ENCODE data around the gene PRM2.

Gene PRM2

DNA sequence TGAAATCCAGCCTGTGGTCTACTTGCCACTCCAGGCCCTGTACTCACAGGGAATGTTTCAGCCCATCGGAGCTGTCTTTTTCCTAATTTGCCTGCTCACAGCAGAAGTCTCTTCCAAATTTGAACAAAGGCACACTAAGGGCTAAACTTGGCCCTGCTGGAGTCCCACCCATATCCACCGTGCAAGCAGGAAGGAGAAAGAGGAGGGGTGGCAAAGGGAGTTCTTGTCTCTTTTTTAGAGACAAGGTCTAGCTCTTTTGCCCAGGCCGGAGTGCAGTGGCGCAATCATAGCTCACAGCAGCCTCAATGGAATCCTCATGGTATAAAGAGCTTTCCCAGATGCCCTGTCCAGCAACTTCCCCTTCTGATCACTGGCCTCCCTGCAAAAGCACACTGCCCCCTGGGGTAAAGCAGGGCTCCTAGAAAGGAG lies 7.6 kb upstream of the PRM2 start:
- no peak for DNase-seq

DNA sequence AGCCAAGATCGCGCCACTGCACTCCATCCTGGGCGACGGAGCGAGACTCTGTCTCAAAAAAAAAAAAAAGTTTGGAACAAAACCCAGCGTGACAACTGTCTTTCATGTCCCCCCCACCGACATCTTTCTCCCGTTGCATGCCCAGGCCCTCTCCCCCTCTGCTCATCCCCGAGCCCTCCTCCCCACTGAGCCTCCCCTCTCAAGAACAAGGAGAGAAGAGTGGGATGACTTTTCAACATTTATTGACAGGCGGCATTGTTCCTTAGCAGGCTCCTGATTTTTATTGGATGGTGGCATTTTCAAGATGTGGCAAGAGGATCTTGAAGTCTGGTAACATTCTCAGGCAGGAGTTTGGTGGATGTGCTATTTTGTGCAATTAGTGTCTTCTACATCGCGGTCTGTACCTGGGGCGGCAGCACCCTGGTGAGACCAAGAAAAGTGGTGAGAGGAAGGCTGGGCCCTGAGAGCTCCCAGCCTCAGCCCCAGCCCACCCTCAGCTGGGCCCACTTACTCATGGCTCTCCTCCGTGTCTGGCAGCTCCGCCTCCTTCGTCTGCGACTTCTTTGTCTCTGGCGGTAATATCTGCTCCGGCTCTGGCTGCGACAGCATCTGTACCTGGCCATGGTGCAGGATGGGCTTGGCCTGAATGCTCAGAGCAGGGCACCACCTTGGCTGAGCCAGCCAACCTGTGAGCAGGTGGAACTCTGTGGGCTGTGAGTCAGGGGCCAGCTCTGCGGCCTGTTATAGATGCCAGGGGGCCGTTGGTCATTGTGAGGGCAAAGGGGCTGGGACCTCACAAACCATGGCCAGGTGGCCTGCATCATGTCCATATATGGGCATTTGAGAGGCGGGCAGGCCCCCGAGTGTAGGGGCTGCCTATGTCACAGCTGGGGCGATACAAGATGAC lies 4.6 kb upstream of the PRM2 start, which contains the start of gene PRM1:
TSS of gene PRM1 (minus strand) at position 715 of the 907 bp plus-strand sequence. CDS start at position 623, 92 bp downstream.
- DNase-seq: no peak

DNA sequence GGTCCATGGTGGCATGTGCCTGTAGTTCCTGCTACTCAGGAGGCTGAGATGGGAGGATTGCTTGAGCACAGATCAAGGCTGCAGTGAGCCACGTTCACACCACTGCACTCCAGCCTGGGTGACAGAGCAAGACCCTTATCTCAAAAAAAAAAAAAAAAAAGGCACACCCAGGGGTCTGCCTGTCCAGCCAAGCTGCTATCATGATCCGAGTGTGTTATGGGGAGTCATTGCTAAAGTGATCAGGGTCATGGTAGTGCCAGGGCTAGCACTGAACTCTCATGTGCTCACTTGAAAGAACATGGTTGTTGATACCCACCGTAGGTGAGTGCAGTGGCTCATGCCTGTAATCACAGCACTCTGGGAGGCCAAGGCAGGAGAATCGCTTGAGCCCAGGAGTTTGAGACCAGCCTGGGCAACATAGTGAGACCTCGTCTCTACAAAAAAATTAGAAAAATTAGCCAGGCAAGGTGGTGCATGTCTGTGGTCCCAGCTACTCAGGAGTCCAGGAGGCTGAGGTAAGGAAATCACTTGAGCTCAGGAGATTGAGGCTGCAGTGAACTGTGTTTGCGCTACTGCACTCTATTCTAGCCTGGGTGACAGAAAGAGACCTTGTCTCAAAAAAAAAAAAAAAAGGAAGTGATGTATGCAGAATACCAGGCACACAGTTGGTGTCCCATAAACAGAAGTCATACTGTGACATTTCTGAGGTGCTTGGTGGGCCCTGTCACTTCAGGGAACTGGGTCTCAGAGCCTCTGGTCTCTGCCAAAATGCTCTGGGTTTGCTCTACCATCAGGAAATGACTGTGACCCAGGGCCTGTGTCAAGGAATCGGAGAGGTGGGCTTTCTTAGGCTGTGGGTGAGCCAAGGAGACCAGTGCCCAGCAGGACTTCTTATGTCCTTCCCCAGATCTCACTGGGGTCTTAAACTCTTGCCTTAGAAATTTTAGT lies 2.7 kb upstream of the PRM2 start:
- no peak for DNase-seq

DNA sequence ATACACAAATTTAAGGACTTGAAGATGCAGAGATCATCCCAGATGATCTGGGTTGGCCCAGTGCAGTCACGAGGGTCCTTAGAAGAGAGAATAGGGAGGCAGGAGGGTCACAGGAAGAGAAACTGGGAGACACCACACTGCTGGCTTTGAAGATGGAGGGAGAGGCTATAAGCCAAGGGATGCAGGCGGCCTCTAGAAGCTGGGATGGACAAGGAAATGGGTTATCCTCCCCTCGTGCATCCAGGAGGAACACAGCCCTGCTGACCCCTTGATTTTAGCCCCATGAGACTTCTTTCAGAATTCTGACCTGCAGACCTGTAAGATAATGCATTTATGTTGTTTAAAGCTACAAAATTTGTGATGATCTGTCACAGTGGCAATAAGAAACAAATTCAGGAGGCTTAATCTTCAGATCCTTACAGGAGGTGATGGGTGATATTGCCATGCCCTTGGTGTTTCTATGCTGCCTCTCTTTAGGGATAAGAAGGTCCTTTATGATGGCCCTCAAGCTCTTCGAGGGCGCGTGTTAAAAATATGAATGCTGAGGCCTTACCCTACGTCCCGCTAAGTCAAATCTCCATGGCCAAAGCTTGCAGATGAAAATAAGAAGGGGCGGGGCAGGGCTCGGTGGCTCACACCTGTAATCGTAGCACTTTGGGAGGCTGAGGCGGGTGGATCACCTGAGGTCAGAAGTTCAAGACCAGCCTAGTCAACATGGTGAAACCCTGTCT lies 1.5 kb upstream of the PRM2 start:
- DNase-seq: no peak

DNA sequence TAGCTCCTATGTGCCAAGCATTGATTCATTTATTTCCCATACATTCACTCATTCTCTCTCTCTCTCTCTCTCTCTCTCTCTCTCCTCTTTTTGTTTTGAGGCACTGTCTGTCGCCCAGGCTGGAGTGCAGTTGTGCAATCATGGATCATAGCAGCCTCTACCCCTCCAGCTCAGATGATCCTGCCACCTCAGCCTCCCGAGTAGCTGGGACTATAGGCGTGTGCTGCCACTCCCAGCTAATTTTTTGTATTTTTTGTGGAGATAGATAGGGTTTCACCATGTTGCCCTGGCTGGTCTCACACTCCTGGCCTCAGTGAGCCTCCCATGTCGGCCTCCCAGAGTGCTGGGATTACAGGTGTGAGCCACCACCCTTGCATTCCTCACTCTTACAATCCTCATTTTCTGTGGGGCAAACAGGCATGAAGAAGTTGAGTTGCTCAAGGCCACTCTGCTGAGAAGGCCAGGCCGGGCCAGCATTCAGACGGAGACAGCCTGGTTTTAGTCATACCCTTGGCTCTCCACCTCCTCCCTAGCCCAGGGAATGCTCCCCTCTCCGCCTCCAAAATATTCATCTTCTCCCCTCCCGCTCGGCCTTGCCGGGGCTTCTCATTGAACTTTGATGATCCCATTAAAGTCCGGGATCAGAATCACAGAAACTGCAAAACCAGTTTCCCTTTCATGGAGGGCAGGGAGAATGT lies 765 bp upstream of the PRM2 start:
- DNase-seq: no peak

DNA sequence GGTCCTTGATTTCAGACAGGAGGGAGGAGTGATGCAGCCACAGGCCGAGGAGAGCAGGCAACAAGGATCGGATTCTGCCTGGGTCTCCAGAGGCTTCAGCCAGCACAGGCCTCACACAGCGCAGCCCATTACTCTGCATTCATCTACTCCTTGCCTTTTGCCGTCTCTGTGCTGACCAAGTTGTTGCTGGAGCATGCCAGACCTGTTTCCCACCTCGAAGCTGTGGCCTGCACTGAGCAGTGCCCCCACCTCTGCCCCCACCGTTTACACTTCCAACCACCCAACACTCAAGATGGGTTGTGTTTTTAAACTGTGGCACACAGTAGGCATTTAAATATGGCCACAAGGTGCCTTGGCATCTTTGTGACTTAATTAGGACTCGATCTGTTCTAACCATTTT lies 1.3 kb downstream of the PRM2 start:
- DNase-seq: no peak

DNA sequence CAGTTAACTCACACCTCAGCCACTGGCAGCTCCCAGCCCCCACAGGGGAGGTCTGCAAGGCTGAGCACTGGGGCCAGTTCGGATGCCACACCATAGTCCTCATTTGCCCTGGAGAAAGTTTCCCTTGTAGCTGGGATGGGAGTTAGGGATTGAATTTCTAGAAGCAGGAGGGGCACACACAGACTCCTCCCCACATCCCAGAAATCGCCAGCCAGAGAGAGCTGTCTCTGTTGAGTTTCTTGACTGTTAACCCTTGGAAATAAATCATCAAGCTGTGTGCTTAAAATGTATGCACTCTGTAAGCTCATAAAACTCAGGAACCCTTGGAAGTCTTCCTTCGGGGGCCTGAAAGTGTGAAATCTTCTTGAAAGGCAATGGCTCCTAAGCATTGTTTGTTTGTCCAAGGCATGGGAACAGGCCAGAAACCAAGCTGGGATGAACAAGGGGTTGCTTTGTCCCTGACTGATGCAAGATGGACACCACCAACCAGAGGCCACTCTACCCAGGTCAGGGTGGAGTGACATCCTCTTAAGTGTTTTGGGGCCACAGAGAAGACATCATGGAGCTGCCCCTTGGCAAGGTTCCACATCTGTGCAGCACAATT lies 2.5 kb downstream of the PRM2 start:
- no peak for DNase-seq

DNA sequence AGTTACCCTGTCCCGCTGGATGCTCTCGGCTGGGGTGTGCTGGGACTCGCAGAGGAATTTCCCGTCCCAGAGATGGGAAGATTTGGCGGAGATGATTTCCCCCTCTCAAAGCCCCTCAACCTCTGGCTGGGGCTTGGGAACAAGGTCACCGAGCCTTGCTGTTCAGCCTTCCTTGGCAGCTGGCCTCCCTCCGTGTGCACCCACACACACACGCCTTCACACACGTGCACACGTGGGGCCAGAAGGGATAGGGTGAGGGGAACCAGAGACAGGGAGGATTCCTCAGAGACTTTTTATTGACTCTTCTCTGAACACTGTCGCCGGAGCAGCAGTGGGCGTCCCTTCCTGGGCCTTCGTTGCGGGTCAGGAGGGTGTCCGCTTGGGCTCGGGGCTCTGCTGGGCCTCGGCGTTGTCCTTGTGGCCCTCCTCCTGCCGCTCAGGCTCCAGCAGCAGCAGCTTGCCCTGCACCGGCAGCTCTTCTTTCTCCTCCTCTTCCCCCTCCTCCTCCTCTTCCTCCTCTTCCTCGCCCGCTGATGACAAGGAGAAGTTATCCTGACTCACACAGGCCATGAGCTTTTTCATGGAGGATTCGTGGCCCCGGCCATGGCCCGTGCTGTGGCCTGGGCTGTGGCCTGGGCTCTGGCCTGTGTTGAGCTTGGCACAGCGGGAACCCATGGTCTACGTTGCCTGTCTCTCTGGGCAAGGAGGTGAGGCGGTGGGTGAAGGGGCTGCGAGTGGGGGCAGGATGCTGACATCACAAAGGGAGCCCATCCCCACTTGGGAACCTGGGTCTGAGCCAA lies 3.2 kb downstream of the PRM2 start, which contains the start of gene PRM3:
TSS of gene PRM3 (minus strand) at position 709 of the 800 bp plus-strand sequence. CDS start at position 675, 34 bp downstream.
- no peak for DNase-seq

DNA sequence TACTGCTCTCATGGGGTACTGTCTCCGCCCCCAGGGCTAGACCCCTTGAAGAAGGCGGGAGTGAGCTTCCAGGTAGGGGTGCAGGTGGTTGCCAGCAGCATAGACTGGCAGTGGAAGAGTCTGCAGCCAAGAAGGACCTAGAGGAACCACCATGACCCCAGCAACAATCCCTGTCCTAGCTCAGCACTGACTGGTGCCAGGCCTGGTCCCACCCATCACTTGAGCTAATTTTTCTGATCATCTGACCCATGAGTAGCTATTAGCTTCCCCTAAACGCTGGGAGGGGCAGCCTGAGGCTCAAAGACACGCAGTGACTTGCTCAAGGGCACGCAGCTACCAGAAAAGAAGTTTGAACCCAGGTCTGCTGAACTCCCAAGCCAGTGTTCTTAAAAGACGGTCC lies 3.8 kb downstream of the PRM2 start:
- DNase-seq: no peak

DNA sequence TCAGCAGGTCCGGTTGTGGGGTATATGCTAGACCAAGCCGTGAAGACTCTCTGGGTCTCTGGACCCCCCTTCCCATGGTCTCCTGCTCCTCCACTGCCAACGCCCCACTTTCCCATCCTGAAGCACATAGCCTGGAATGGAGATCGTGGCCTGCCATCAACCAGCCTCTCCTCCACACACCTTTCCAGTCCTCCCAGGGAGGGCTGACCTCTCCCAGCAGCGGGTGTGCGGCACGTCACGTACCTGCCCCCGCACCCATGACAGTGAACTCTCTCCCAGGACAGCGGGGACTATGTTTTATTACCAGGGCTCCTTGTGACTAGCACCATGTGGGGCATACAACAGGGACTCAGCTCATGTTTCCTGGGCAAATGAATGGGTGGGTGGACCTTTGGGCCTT lies 4.7 kb downstream of the PRM2 start:
- no peak for DNase-seq

DNA sequence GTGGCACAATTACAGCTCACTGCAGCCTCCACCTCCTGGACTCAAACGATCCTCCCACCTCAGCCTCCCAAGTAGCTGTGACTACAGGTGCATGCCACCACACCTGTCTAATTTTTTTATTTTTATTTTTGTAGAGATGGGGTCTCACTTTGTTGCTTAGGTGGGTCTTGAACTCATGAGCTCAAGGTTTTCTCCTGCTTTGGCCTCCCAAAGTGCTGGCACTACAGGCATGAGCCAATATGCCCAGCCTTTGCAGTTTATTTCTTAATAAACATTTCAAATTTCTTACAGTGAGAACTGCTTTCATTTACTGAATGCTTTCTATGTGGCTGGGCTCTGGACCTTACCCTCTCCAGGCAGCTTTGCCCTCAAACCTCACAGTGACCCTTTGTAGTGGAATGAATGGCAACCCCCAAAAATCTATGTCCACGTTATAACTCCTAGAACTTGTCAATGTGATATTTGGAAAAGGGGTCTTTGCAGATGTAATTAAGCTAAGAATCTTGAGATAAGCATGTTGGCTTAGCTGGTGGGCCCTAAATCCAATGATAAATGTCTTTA lies 5.6 kb downstream of the PRM2 start:
- no peak for DNase-seq

DNA sequence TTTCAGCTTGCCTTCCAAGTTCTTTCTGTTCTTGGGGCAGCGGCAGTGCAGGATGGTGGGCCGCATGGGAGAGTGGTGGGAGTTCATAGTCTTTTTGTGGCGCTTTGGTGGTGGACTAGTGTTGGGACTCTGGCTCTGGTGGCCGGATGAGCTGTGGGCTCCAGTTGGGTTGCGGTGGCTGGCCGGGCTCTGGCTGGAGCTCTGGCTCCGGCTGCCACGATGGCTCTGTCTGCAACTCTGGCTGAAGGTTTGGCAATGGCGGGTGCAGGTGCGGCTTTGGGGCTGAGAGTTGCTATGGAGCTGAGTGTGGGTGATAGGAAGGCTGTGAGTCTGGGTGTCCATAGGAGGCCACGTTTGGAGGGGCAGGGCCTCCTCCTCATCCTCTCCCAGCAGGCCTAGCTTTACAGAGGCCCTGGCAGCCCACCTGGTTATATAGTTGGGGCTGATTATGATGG lies 7.3 kb downstream of the PRM2 start, which contains the start of gene TNP2:
TSS of gene TNP2 (minus strand) at position 405 of the 455 bp plus-strand sequence. CDS start at position 342, 63 bp downstream.
- no peak for DNase-seq

DNA sequence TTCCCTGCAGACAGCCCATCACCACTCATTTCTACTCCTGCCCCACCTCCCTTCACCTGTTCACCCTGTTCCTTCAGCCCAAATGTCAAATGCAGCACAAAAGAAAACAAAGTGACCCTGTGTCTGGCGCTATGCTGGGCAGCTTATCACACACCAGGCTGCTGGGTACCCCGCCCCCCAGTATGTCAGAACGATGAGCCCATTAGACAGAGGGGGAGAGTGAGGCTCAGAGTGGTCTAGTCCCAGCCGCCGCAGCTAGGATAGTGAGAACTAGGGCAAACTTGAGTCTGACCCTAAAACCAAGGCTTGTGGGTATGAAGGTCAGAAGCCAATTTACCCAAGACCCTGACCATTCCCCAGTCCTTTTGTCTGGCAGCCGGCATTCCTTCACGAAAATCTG lies 11.2 kb downstream of the PRM2 start:
- no peak for DNase-seq

DNA sequence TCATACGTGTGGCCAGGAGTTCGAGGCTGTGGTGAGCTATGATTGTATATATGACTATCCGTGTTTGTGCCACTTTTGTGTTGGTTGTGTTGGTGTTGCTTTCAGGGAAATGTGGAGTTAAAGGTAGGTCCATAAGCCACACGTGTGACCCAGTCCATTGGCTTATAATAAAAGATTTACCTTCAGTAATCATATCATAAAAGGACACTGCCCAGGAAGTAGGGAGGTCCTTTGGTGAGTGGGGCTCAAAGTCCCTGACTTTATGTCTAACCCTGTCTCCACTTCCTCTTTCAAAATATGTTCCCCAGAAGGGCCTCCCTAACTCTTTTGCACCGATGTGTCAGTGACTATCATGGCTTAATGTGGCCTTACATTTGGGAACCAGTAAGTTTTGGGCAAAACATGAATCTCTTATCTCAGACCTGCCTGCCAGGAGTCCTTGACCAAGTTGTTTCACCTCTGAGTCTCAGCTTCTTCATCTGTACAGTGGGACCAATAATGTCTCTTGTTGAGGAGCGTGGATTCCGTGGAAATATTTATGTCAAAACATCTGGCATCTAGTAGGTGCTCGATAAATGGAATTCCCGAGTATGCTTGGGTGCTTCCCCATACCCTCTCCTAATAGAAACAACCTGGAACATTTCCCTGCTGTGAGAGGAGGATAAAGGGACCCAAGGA lies 12.0 kb downstream of the PRM2 start:
- DNase-seq: no peak

DNA sequence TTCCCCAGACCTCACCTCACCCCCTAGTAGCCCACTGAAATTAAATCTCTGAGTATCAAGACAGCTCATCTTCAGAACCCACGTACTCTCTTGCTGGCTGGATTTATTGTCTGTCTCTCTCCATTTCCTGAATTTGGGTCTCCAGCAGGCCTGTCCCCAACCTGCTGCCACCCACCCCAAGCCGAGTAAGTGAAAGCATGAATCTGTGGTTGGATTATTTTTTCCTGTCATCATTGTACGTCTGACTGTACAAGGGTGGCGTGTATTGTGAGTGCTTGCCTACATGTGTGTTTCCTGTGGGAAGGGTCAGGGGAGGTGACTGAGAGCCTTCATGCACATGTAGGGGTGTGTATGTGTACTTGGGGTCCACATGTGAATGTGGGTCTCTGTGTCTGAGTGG lies 12.5 kb downstream of the PRM2 start:
- DNase-seq: no peak

DNA sequence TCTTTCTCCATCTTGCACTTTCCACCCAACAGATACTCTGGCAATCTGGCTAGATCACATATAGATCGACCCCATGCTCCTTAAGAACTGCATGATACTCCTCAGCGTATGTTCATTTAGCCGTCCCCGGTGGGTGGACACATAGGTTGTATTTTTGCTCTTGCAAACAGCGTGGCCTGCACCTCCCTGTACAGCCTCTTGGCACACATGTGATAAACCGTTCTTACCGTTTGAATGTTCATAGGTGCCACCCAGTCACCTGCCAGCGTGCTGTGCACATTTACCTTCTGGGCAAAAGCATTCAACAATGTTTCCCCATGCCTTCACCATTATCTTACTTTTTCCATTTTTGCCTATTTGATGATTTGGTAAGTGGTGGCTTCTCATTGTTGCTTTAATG lies 13.4 kb downstream of the PRM2 start:
- no peak for DNase-seq

DNA sequence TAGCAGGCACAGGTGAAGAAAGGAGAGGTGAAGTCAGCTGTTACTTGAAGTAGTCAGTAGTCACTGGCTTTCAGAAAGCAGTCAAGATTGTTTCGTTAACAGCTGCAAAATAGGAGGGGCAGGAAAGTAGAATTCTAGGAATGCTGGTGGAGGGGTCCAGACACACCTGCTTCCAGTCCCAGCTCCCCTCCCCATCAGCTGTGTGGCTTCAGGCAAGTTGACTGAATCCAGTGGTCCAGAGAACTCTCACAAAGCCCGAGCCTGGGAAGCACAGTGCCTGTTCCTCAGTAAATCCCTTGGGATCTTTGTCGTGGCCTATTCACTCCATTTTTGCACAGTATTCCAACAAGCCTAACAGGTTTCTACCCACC lies 15.7 kb downstream of the PRM2 start:
- DNase-seq: no peak

DNA sequence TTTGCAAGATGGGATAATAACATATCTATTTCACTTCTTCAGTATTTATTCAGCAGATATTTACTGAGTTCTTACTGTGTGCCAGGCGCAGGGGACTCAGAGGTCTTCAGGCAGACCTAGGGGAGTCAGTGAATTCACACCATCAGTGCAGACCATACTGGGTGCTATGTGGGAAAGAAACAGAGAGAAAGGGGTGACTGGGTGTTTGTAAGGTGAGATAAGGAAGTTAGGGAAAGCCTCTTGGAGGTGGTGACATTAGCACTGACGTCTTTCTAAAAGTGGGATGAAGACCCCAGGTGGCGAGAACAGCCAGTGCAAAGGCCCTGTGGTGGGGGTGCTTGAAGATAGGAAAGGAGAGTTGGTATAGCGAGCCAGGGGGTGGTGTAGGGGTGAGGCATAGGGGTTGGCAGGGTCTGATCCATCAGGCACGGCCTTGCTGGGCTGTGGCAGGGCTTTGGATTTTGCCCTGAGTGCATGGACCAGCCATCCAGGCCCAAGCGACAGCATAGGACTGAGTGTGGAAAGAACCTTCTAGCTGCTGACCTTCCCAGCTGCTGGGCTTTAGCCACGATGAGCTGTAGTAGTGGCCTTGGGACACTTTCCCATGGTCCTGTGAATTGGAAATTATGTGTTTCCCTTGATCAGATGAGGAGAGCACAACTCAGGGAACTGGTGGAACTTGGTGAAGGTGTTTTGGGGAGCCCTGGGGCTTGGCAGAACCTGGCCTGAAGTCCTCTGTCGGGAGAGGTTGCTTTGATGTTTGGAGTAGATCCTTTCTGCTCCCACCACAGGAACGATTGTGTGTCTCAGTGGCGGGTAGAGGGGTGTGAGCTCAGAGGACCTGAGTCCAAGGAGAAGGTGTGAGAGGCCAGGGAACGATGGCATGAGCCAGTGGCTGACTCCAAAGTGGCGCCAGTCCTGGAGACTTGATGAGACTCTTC lies 16.4 kb downstream of the PRM2 start:
- DNase-seq: no peak

Data from NCI-H1092 (cell line).